Measurements from ENCODE around the gene SLC27A5. TPM values are rescaled to one million over a fixed set of nuclear protein-coding genes. Genes with fewer than 3 reads are reported as not detected.
A peak's percentile ranks its signal among the peaks of the same experiment; 100 is the strongest.

Gene SLC27A5
- total RNA-seq, 1 donor from 2014 or later: 10.2 TPM

- Mint-ChIP-seq H3K27ac (peak overlapping the region; percentile 97), H3K4me1 (peaks cover 82% of the 10 kb centered on the region), H3K27me3 (no peaks in the 10 kb centered on the region), H3K4me3 (peak overlapping the region; percentile 97), H3K9me3 (no peaks in the 10 kb centered on the region), H3K36me3 (ENCODE audit: low read depth) (peaks cover 42% of the 10 kb centered on the region)
- ChIA-PET CTCF (interaction anchor here (1.4 kb wide), 1 partner anchor 39 kb away, joined by 4 read pairs; the partner anchor contains the start of gene ZBTB45), POLR2A (interaction anchor here (0.5 to 5.8 kb wide), 17 partner anchors 8 to 556 kb away, joined by 3 to 63 read pairs (median 4); partner anchors contain the start of genes MZF1, TRIM28, ZBTB45 and ZNF132)
- ATAC-seq (ENCODE audit: low read depth) (peak; percentile 72), DNase-seq (peak; percentile 97)
- TF ChIP-seq, protein P1, sequence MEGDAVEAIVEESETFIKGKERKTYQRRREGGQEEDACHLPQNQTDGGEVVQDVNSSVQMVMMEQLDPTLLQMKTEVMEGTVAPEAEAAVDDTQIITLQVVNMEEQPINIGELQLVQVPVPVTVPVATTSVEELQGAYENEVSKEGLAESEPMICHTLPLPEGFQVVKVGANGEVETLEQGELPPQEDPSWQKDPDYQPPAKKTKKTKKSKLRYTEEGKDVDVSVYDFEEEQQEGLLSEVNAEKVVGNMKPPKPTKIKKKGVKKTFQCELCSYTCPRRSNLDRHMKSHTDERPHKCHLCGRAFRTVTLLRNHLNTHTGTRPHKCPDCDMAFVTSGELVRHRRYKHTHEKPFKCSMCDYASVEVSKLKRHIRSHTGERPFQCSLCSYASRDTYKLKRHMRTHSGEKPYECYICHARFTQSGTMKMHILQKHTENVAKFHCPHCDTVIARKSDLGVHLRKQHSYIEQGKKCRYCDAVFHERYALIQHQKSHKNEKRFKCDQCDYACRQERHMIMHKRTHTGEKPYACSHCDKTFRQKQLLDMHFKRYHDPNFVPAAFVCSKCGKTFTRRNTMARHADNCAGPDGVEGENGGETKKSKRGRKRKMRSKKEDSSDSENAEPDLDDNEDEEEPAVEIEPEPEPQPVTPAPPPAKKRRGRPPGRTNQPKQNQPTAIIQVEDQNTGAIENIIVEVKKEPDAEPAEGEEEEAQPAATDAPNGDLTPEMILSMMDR (IDR thresholded peaks at IDR 0.05): no peak
- intact Hi-C loops (cut with micrococcal nuclease): loop anchor here (1.0 kb wide), 4 partner anchors 14 to 157 kb away; partner anchors contain the start of genes MZF1, TRIM28 and ZNF132
Measured at GRCh38 chr19:58558623-58559274, 47.0 kb upstream of the SLC27A5 start.

- ChIA-PET POLR2A (interaction anchor here (0.5 to 5.8 kb wide), 11 partner anchors 8 to 177 kb away, joined by 3 to 63 read pairs (median 5); partner anchors contain the start of genes MZF1, TRIM28, ZBTB45 and ZNF132), CTCF (interaction anchor here (1.4 kb wide), 1 partner anchor 38 kb away, joined by 4 read pairs; the partner anchor contains the start of gene ZBTB45)
- H3K4me1 Mint-ChIP-seq: peaks cover 79% of the 10 kb centered on the region
- peaks cover 46% of the 10 kb centered on the region for H3K36me3 Mint-ChIP-seq (ENCODE audit: low read depth)
- DNase-seq: no peak
- peak within 1 kb of the TSS; percentile 97 for H3K27ac Mint-ChIP-seq
- TF ChIP-seq, protein P1 (IDR thresholded peaks at IDR 0.05): no peak
- intact Hi-C loops (cut with micrococcal nuclease): loop anchor here (1.0 kb wide), 1 partner anchor 15 kb away; the partner anchor contains the start of gene MZF1
- H3K9me3 Mint-ChIP-seq: no peaks in the 10 kb centered on the region
- H3K4me3 Mint-ChIP-seq: peak within 1 kb of the TSS; percentile 97
- H3K27me3 Mint-ChIP-seq: no peaks in the 10 kb centered on the region
- ATAC-seq (ENCODE audit: low read depth): peak; percentile 3
Measured at GRCh38 chr19:58558066-58558622, 46.4 kb upstream of the SLC27A5 start, which contains the start of gene UBE2M. Gene UBE2M, minus strand, starts transcription at chr19:58558611. Its CDS starts 230 bp downstream, at chr19:58558381.

GRCh38 chr19:58557221-58558065 is 45.7 kb upstream of the SLC27A5 start:
- ChIA-PET CTCF (interaction anchor here (1.3 to 1.4 kb wide), 2 partner anchors 38 to 43 kb away, joined by 3 to 4 read pairs; partner anchors contain the start of gene ZBTB45), POLR2A (interaction anchor here (1.0 to 5.8 kb wide), 8 partner anchors 12 to 44 kb away, joined by 4 to 63 read pairs (median 6); partner anchors contain the start of genes MZF1, TRIM28 and ZBTB45)
- Mint-ChIP-seq H3K4me1 (peaks cover 75% of the 10 kb centered on the region), H3K9me3 (no peaks in the 10 kb centered on the region), H3K27ac (peak overlapping the region; percentile 91), H3K36me3 (ENCODE audit: low read depth) (peaks cover 52% of the 10 kb centered on the region), H3K27me3 (no peaks in the 10 kb centered on the region), H3K4me3 (peak overlapping the region; percentile 94)
- no peak for DNase-seq
- TF ChIP-seq, protein P1 (IDR thresholded peaks at IDR 0.05): no peak
- intact Hi-C loops (cut with micrococcal nuclease): loop anchor here (1.0 kb wide), 1 partner anchor 16 kb away; the partner anchor contains the start of gene MZF1
- ATAC-seq (ENCODE audit: low read depth): no peak

DNA sequence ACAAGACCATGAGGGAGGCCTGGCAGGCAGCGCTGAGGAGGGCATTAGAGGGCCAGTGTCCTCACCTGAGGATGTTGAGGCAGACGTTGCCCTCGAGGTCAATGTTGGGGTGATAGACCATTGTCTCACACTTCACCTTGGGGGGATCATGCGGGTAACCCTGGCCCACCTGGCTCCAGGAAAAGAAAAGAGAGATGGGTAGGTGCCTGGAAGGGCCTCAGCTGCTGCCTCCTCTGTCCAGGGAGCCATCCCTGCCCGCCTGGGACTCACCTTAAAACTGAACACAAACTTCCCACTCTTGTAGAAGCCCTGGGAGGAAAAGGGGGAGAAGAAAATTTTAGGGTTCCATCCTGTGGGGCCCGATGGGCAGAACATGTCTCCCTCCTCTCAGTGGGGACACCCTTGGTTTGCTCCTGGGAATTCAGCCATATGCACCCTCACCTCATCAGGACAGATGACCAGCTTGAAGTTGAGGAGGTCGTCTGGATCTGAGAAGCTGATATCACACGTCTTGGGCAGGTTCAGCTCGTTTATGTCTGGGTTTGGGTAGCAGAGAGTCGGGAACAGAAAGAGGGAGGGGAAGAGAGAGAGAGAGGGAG is 44.9 kb upstream of the SLC27A5 start:
- POLR2A ChIA-PET: interaction anchor here (1.0 to 1.1 kb wide), 2 partner anchors 13 to 37 kb away, joined by 4 to 5 read pairs; partner anchors contain the start of genes TRIM28 and ZBTB45
- Mint-ChIP-seq H3K36me3 (ENCODE audit: low read depth) (peaks cover 59% of the 10 kb centered on the region), H3K4me3 (peak overlapping the region; percentile 94), H3K4me1 (peaks cover 68% of the 10 kb centered on the region), H3K27ac (peak overlapping the region; percentile 77), H3K27me3 (no peaks in the 10 kb centered on the region), H3K9me3 (no peaks in the 10 kb centered on the region)
- intact Hi-C loops (cut with micrococcal nuclease): no loop called here
- ATAC-seq (ENCODE audit: low read depth) (no peak), DNase-seq (peak; percentile 14)
- TF ChIP-seq, protein P1 (IDR thresholded peaks at IDR 0.05): no peak
- CTCF ChIA-PET: interaction anchor here (1.3 kb wide), 1 partner anchor 43 kb away, joined by 3 read pairs; no protein-coding TSS in a partner anchor
